GM21447 (cell line): Measurements from ENCODE around the gene SERPINB12.
A peak's percentile ranks its signal among the peaks of the same experiment; 100 is the strongest.

Source experiments
- ATAC-seq: cut with Tn5 transposase; IDR thresholded peaks from one replicate; pipeline ENCODE4 v1.9.1; 2021; ENCODE audit not compliant: unreplicated experiment

Gene SERPINB12

DNA sequence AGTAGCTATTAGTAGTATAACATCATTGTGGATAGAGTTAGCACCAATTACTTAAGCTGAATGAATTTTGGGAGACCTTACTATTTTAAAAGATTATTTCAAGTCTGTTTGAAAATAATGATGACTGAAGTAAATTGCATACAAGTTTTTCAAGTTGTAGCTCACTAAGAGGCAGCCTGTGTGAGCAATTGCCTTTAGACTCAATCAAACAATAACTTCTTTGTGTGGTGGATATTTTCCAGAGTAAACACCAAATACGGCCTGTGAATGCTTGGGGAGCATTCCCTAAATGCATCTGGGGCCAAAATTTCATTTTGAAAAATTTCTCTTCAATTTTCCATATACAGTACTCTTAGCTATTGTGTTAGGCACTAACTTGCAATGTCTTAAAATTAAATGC, 7.9 kb downstream of the SERPINB12 start:
- no peak for ATAC-seq

DNA sequence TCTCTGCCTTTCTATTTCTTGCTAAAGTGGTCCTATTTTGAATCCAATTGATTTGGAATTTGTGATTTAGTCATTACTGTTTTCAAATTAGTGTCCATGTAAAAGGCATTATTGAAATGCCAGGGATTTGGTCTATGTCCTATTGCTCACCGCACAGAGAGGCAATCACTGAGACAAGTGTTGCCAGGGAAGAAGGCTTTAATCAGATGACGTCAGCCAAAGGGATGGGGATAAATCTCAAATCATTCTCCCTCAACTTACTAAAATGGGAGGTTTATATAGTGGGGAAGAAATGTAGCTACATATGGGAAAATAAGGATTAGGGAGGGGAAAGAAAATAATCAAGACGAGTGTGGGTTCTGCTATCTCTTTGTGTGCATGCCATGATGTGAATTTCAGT, 9.6 kb downstream of the SERPINB12 start:
- no peak for ATAC-seq

DNA sequence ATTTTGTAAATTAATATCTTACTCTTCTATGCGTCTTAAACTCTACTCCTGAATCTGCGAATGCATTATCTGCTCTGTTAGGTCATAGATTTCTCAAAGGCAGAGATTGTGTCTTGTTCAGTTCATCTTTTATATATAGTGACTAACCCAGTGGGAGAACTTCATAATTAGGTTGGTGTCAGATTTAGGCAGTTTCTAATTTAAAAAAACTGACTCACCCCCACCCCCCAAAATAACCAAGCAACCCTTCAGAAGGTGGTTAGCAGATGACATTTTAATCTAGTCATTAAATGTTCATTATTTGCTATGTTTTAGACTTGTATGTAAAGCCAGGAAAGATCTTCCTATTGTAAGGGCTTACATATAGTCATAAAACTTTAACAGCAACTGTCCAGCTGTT, 10.4 kb downstream of the SERPINB12 start:
- ATAC-seq: no peak

- no peak for ATAC-seq
Observed at GRCh38 chr18:63553081-63553480, 10.9 kb downstream of the SERPINB12 start.

- ATAC-seq: no peak
Observed at GRCh38 chr18:63559567-63560491, 17.7 kb downstream of the SERPINB12 start.

- peak; percentile 84 for ATAC-seq
Observed at GRCh38 chr18:63562284-63562683, 20.1 kb downstream of the SERPINB12 start.

DNA sequence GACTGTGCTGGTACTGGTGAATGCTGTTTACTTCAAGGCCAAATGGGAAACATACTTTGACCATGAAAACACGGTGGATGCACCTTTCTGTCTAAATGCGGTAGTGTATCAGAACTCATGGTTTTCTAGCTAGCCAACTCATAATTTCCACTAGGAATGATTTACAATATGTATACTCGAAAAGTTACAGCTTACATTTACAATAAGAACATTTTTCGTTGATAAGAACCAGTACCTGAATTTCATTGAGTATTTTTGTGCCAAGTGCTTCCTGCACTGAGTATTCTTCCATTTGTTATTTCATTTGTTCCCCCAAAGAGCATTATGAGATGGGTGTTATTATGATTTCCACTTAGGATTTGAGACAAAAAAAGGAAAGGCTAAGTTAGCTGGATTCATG, 21.9 kb downstream of the SERPINB12 start:
- no peak for ATAC-seq

DNA sequence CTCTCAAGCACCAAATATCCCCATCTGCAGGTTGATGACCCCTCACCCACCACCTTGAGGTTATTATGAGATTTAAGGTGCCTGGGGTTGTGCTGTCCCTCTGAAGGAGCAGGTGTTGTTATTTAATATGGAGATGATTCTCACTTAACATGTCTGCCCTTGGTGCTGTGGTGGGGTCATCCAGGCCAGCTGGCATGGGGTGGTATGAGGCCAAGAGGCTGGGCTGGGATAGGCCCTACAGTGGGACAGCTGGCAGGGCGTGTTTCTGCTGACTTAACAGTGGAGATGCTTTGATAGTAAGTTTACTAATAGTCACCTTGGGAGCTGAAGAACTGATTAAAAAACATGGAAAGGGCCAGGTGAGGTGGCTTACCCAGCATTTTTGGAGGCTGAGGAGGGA, 22.4 kb downstream of the SERPINB12 start:
- no peak for ATAC-seq

GRCh38 chr18:63567276-63567675, 25.1 kb downstream of the SERPINB12 start:
- ATAC-seq: no peak

- no peak for ATAC-seq
Observed at GRCh38 chr18:63567825-63568224, 25.7 kb downstream of the SERPINB12 start.

DNA sequence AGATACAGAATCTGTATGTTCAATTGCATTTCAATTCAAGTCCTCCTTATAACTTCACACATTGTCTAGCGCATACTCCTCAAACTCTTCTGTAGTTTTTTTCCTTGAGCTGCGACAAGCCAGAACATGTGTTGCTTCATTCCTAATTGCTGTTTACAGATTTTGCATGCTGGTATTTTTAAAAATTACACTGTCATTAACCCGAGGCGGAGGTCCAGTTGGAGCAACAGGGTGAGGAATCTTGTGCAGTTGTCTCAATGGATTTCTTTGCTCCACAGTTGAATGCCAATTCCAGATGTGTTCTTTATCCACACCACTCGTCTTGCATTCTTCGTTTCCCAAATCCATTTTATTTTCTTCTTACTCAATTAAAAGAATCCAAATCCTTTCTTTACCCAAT, 28.6 kb downstream of the SERPINB12 start:
- no peak for ATAC-seq

GRCh38 chr18:63575681-63576080, 33.5 kb downstream of the SERPINB12 start:
- ATAC-seq: no peak

DNA sequence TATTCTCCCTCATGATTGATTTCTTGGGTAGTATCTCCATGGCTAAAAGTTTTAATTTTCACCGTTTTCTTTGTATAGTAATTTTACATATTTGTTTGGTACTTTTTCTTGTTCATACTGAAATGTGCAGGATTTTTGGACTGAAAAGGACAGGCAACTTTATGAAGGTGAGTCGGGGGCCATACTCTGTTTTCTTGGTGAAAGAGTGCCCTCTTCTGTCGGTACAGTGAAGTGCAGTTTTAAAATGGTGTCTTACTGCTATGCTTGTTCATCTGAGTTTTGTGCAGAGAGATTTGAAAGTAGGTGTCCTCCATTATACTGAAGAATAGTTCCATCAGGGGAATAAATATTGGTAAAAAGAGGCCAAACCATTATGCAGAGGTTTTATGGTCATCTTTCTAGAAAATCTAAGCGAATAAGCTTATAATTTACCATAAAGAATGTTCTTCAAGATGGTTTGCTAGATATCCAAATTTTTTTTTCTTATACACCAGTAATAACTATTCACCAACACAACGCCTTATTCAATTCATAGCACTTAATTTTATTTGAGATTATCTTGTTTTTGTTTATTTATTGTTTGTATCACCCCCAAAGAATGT, 36.3 kb downstream of the SERPINB12 start:
- peak; percentile 65 for ATAC-seq

GRCh38 chr18:63579616-63580015, 37.4 kb downstream of the SERPINB12 start:
- no peak for ATAC-seq

GRCh38 chr18:63585988-63586387, 43.8 kb downstream of the SERPINB12 start:
- ATAC-seq: no peak

GRCh38 chr18:63586431-63586830, 44.3 kb downstream of the SERPINB12 start:
- no peak for ATAC-seq

DNA sequence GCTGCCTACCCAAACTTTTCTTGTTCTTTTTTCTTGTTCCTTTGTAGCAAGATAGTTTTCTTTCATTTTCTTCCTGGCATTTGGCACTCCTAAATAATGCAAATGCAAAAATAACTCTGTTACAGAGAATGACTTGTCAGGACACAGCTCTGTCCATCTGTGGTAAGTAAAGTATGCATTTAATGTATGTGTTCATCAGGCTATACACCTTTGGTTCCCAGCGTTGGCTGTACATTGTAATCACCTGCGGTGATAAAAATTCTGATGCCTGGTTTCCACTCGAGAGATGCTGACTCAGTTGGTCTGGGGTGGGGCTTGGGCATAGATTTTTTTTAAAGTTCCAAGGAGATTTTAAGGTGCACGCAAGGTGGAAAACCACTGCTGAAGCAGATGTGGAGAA, 44.8 kb downstream of the SERPINB12 start, which contains the start of gene SERPINB13:
Gene SERPINB13, plus strand, starts transcription at position 378 of the 400 bp plus-strand sequence. CDS start 1,325 bp downstream, outside the sequence.
- ATAC-seq: no peak

- no peak for ATAC-seq
Observed at GRCh38 chr18:63588909-63589308, 46.7 kb downstream of the SERPINB12 start.

DNA sequence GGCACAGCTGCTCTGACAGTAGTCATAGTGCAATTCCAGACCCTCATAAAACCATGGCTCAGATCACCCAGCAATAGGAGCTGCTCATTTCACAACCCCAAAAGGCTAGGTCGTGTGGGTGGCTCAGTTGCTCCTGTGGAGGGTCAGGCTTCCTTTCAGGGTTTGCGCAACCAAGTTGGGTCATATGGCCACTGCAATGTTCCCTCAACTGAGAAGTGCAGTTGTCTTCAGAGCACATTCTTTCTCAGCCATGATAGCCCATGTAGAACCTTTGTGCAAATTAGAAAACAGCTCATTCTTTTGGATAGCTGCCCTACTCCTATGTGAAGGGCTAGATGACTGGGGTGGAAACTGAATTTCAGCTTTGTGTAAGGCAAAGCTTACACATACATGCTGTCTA, 48.2 kb downstream of the SERPINB12 start:
- ATAC-seq: no peak

GRCh38 chr18:63590966-63591695, 49.0 kb downstream of the SERPINB12 start:
- ATAC-seq: no peak

GRCh38 chr18:63591725-63592124, 49.6 kb downstream of the SERPINB12 start:
- no peak for ATAC-seq

DNA sequence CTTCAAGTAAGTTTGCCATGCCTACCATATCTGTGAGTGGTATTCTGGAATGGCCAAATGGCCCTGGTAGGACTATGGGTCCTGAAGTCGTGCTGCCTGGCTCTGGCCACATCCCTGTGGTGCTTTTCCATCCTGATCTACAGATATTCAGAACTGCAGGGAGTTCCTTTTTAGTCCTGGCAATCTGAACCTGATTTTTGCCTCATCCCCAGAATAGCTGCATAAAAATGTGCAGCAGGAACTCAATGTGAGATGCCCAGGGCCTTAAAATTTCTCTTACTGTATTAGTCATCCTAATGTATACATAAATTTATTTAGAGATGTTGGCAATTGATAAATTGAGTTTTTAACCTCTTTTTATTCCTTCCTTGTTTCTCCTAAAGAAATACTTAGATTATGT, 50.3 kb downstream of the SERPINB12 start:
- no peak for ATAC-seq
